Natural killer cell (primary cell): ENCODE results near the gene RAC2. TPM values are rescaled to one million over a fixed set of nuclear protein-coding genes. Genes with fewer than 3 reads are reported as not detected.

Experiments
- ATAC-seq, 3 donors: fragments of 150-1000 bp in 2 of 3; fragments of 200-7000 bp in 1 of 3; cut with Tn5 transposase; 1 replicate in 1 of 3; 2 replicates in 2 of 3; pipeline ENCODE4 v1.10.0; 2021; ENCODE audit warnings: mild to moderate bottlenecking in 2 of 3, moderate library complexity in 2 of 3
- DNase-seq, 2 donors: peaks; one replicate each; pipeline versions ENCODE4 v3.0.0 to v3.0.0-alpha.2; 2013 to 2021; ENCODE audit warnings: mixed read lengths in 1 of 2
- H3K27ac ChIP-seq: one replicate; pipeline ENCODE4 v1.5.1; 2013; ENCODE audit warnings: mild to moderate bottlenecking, low read length
- H3K27me3 ChIP-seq: one replicate; pipeline ENCODE4 v1.6.1; 2013; ENCODE audit warnings: low read length; ENCODE audit not compliant: control insufficient read depth, insufficient read depth
- H3K36me3 ChIP-seq: one replicate; pipeline ENCODE4 v1.6.1; 2013; ENCODE audit warnings: low read length; ENCODE audit not compliant: control insufficient read depth, insufficient read depth
- H3K4me1 ChIP-seq: one replicate; pipeline ENCODE4 v1.6.1; 2013; ENCODE audit warnings: low read length; ENCODE audit not compliant: control insufficient read depth, insufficient read depth
- H3K4me3 ChIP-seq: one replicate; pipeline ENCODE4 v1.5.1; 2013; ENCODE audit warnings: low read length
- H3K9me3 ChIP-seq: one replicate; pipeline ENCODE4 v1.6.1; 2013; ENCODE audit warnings: low read length; ENCODE audit not compliant: control insufficient read depth, insufficient read depth
- H3K27ac Mint-ChIP-seq, 2 donors: one replicate each; pipeline ENCODE4 v1.8.0; 2022; ENCODE audit warnings: mild to moderate bottlenecking in 2 of 2, mixed read lengths in 2 of 2, moderate library complexity in 1 of 2
- H3K27me3 Mint-ChIP-seq, 2 donors: one replicate each; pipeline ENCODE4 v1.8.0; 2022; ENCODE audit warnings: low read depth in 2 of 2, mixed read lengths in 2 of 2
- H3K36me3 Mint-ChIP-seq: one replicate; pipeline ENCODE4 v1.8.0; 2022; ENCODE audit warnings: mixed read lengths
- H3K4me1 Mint-ChIP-seq, 2 donors: one replicate each; pipeline ENCODE4 v1.8.0; 2022; ENCODE audit warnings: mixed read lengths in 2 of 2
- H3K4me3 Mint-ChIP-seq: one replicate; pipeline ENCODE4 v1.8.0; 2022; ENCODE audit warnings: mild to moderate bottlenecking, moderate library complexity, mixed read lengths
- H3K9me3 Mint-ChIP-seq, 2 donors: one replicate each; pipeline ENCODE4 v1.8.0; 2022; ENCODE audit warnings: mixed read lengths in 2 of 2
- WGBS: methylation state at CpG from one replicate; pipeline ENCODE4 v1.1.7; 2013; ENCODE audit warnings: missing lambda C conversion rate; ENCODE audit not compliant: insufficient coverage; 5-methylcytosine and 5-hydroxymethylcytosine counted together
- intact Hi-C: fragments of 100-400 bp; cut with micrococcal nuclease; formaldehyde crosslinking; loops from one replicate; pipeline ENCODE4 v1.14.2; 2022
- total RNA-seq, 4 donors: library from RNA; stranded (reverse); fragments of 120-200 nt in 1 of 4; gene quantifications; one replicate each; pipeline versions ENCODE4 v1.2.3 to v1.2.4, GENCODE V29; 2013 to 2022
- TF ChIP-seq, protein P1 (sequence below): fragments of 200-600 bp; IDR thresholded peaks from one replicate; pipeline ENCODE4 v1.8.0; 2022; ENCODE audit warnings: antibody characterized with exemption

Gene RAC2
- total RNA-seq, 3 donors from 2014 or later (not counting 1 experiment from before 2014, with no cell fraction given): 647 to 744 (median 741) TPM

DNA sequence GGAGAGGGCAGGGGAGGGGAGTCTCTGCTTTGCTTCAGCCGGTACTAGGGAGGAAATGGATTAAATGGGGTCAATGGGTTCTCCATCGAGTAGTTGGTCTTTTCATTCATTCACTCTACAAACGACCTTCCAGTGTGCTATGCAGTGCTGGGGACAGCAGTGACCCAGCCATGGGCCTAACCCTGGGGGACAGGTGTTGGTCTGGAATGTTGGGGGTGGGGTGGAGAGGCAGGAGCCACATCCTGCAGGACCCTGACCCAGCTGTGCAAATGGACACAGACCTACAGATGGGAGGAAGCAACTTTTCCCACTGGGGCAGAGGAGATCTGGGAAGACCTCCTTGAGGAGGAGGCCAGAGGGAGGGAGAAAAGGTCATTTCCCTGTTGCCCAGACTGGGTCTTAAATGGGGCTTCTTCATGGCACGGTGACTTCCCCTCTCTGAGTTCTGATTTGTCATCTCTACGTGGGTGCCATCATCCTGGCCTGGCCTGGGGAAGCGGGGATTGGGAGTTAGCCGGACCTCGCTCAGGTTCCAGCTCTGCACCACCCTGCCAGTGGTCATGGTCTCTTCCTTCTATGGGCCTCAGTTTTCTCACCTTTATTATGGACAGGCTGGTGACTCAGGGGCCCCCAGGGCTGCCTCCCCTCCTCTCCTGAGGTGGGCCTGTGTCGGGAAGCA lies 40.2 kb upstream of the RAC2 start:
- H3K4me1 Mint-ChIP-seq: peaks cover 87 to 93% of the 10 kb centered on the region in 2 donors
- H3K4me1 ChIP-seq: peaks cover 94% of the 10 kb centered on the region
- ATAC-seq: peak in 1 of 3 donors; percentile 11

DNA sequence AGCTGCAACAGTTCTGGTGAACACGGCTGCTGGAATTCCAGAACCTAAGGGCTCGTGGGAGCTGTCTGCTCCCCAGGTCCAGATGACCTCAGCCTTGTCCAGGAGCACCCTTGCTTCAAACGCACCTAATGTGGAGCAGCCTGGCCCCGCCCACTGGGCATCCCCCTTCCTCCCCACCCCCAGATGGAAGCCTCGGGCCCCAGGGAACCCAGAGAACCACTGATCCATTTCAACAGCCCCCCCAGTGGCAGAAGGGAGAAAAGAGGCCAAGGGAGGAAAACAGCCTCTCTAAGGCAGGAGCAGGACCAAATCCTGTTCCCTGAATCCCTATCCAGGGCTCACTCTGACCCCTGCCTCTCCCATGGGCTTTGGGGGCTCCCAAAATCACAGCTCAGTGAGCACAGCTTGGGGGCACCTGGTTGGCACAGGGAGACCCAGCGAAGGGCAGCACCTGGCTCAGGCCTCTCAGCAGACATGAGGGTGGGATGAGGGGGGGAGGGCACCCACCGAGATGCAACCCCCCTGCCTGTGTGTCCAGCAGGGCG lies 39.4 kb upstream of the RAC2 start:
- peaks cover 88 to 93% of the 10 kb centered on the region in 2 donors for H3K4me1 Mint-ChIP-seq

More for the DNA sequence above, 40.2 kb upstream of the RAC2 start:
- Histone ChIP-seq H3K36me3 (peaks cover 22% of the 10 kb centered on the region), H3K4me3 (peak overlapping the region; percentile 80), H3K27me3 (no peaks in the 10 kb centered on the region), H3K9me3 (no peaks in the 10 kb centered on the region), H3K27ac (peak overlapping the region; percentile 77)
- under 1% methylated on average over 6 of the region's 9 CpGs for WGBS
- Mint-ChIP-seq H3K4me3 (peak overlapping the region; percentile 91), H3K36me3 (no peaks in the 10 kb centered on the region), H3K27ac (peak overlapping the region; percentile 91 to 95), H3K27me3 (no peaks in the 10 kb centered on the region), H3K9me3 (no peaks in the 10 kb centered on the region)
- TF ChIP-seq, protein P1, sequence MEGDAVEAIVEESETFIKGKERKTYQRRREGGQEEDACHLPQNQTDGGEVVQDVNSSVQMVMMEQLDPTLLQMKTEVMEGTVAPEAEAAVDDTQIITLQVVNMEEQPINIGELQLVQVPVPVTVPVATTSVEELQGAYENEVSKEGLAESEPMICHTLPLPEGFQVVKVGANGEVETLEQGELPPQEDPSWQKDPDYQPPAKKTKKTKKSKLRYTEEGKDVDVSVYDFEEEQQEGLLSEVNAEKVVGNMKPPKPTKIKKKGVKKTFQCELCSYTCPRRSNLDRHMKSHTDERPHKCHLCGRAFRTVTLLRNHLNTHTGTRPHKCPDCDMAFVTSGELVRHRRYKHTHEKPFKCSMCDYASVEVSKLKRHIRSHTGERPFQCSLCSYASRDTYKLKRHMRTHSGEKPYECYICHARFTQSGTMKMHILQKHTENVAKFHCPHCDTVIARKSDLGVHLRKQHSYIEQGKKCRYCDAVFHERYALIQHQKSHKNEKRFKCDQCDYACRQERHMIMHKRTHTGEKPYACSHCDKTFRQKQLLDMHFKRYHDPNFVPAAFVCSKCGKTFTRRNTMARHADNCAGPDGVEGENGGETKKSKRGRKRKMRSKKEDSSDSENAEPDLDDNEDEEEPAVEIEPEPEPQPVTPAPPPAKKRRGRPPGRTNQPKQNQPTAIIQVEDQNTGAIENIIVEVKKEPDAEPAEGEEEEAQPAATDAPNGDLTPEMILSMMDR: no peak
- no peak for DNase-seq
- intact Hi-C loops: no loop called here

DNA sequence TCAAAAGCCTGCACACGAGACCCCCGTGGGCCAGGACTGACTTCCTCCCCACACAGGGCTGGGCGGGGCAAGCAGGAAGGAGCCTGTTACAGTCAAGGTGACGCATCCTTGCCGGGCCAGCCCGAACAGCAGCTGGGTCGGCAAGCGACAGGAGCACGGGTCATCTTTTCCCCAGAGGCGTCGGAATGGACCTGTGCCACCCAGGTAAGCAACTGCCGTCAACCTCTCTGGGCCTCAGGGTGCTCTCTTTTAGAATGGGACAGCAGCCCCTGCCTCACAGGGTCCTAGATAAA lies 38.3 kb upstream of the RAC2 start, which contains the start of gene CYTH4:
Gene CYTH4 (plus strand): TSS at position 124 of the 293 bp plus-strand sequence. CDS start 62 bp downstream, at position 186.
- peaks cover 99% of the 10 kb centered on the region for H3K4me1 ChIP-seq
- Mint-ChIP-seq H3K4me3 (peak within 1 kb of the TSS; percentile 91), H3K4me1 (peaks cover 84 to 95% of the 10 kb centered on the region in 2 donors), H3K9me3 (no peaks in the 10 kb centered on the region), H3K27me3 (no peaks in the 10 kb centered on the region), H3K36me3 (no peaks in the 10 kb centered on the region), H3K27ac (peak within 1 kb of the TSS; percentile 91 to 95)
- DNase-seq: peak; percentile 74 to 85
- H3K27ac ChIP-seq: peak within 1 kb of the TSS; percentile 77
- intact Hi-C loops: no loop called here
- H3K36me3 ChIP-seq: peaks cover 12% of the 10 kb centered on the region
- H3K27me3 ChIP-seq: no peaks in the 10 kb centered on the region
- 0% methylated on average over 12 of the region's 12 CpGs for WGBS
- peak; percentile 55 to 78 (median 69) for ATAC-seq
- H3K4me3 ChIP-seq: peak within 1 kb of the TSS; percentile 80
- no peaks in the 10 kb centered on the region for H3K9me3 ChIP-seq
- TF ChIP-seq, protein P1: no peak

More for the DNA sequence above, 39.4 kb upstream of the RAC2 start:
- intact Hi-C loops: no loop called here
- Histone ChIP-seq H3K9me3 (no peaks in the 10 kb centered on the region), H3K4me3 (peak overlapping the region; percentile 80), H3K27ac (peak overlapping the region; percentile 77), H3K27me3 (no peaks in the 10 kb centered on the region), H3K36me3 (peaks cover 17% of the 10 kb centered on the region), H3K4me1 (peaks cover 94% of the 10 kb centered on the region)
- H3K4me3 Mint-ChIP-seq: peak overlapping the region; percentile 91
- no peaks in the 10 kb centered on the region for H3K9me3 Mint-ChIP-seq
- 27% methylated on average over 5 of the region's 8 CpGs for whole genome bisulfite sequencing
- no peaks in the 10 kb centered on the region for H3K36me3 Mint-ChIP-seq
- TF ChIP-seq, protein P1: no peak
- peak overlapping the region; percentile 91 to 95 for H3K27ac Mint-ChIP-seq
- no peaks in the 10 kb centered on the region for H3K27me3 Mint-ChIP-seq
- ATAC-seq (no peak), DNase-seq (peak in 1 of 2 donors; percentile 85)
